ENCODE data around the gene RBL2.
"Not testable (repeated sequence)": the region's sequence is repeated elsewhere in the genome, so short reads cannot be mapped to it uniquely, and the experiment has no call there.

RBL2 gene

GRCh38 chr16:53434377-53435065, at the start of gene RBL2:
Gene RBL2, plus strand, starts transcription at chr16:53434471. Its CDS starts 86 bp downstream, at chr16:53434557.
- DNase-seq (ENCODE audit: low read depth): peak; percentile 57

DNA sequence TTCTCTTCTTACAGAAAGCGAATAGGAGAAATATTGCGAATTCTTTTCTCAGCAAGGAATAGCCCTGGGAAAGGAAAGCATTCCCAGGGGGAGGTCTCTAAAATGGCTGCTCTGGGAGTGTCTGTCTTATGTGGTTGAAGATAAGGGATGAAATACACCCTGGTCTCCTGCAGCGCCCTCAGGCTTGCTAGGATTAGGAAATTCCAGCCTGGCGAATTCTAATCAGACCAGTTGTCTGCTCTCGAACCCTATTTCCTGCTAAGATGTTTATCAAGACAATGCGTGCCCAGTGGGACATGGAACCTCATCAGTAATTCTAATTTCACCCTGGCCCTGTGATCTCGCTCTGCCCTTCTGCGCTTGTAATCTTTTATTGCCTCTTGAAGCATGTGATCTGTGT, 49.7 kb upstream of the RBL2 start:
- not testable (repeated sequence) for DNase-seq (ENCODE audit: low read depth)

GRCh38 chr16:53404959-53405358, 29.3 kb upstream of the RBL2 start:
- no peak for DNase-seq (ENCODE audit: low read depth)

GRCh38 chr16:53412549-53412948, 21.7 kb upstream of the RBL2 start:
- DNase-seq (ENCODE audit: low read depth): no peak

DNA sequence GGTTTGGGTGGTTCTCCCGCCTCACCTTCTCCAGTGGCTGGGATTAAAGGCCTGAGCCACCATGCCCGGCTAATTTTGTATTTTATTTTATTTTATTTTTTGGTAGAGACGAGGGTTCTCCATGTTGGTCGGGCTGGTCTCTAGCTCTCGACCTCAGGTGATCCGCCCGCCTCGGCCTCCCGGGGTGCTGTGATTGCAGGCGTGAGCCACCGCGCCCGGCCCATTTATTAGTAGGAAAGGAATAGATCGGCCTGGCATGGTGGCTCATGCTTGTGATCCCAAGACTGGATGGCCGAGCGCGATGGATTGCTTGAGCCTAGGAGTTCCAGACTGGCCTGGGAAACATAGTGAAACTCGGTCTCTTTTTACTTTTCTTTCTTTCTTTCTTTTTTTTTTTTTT, 20.4 kb upstream of the RBL2 start:
- no peak for DNase-seq (ENCODE audit: low read depth)

GRCh38 chr16:53414381-53414780, 19.9 kb upstream of the RBL2 start:
- DNase-seq (ENCODE audit: low read depth): no peak

GRCh38 chr16:53415504-53415903, 18.8 kb upstream of the RBL2 start:
- DNase-seq (ENCODE audit: low read depth): no peak

GRCh38 chr16:53417011-53417410, 17.3 kb upstream of the RBL2 start:
- DNase-seq (ENCODE audit: low read depth): no peak

DNA sequence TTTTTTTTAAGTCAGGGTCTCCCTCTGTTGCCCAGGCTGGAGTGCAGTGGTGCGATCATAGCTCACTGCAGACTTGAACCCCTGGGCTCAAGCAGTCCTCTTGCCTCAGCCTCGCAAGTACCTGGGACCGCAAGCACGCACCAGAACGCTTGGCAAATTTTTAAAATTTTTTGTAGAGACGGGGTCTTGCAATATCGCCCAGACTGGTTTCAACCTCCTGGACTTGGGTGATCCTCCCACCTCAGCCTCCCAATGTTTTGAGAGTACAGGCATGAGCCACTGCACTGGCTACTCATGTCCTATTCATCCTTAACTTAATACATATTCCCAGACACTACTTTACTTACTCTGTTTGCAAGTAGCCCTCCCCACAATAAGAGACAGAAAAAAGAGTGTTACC, 16.3 kb upstream of the RBL2 start:
- DNase-seq (ENCODE audit: low read depth): no peak

- DNase-seq (ENCODE audit: low read depth): not testable (repeated sequence)
Observed at GRCh38 chr16:53419383-53419709, 14.9 kb upstream of the RBL2 start.

GRCh38 chr16:53421248-53421647, 13.0 kb upstream of the RBL2 start:
- no peak for DNase-seq (ENCODE audit: low read depth)

- not testable (repeated sequence) for DNase-seq (ENCODE audit: low read depth)
Observed at GRCh38 chr16:53423968-53424367, 10.3 kb upstream of the RBL2 start.

- DNase-seq (ENCODE audit: low read depth): no peak
Observed at GRCh38 chr16:53428681-53429080, 5.6 kb upstream of the RBL2 start.

DNA sequence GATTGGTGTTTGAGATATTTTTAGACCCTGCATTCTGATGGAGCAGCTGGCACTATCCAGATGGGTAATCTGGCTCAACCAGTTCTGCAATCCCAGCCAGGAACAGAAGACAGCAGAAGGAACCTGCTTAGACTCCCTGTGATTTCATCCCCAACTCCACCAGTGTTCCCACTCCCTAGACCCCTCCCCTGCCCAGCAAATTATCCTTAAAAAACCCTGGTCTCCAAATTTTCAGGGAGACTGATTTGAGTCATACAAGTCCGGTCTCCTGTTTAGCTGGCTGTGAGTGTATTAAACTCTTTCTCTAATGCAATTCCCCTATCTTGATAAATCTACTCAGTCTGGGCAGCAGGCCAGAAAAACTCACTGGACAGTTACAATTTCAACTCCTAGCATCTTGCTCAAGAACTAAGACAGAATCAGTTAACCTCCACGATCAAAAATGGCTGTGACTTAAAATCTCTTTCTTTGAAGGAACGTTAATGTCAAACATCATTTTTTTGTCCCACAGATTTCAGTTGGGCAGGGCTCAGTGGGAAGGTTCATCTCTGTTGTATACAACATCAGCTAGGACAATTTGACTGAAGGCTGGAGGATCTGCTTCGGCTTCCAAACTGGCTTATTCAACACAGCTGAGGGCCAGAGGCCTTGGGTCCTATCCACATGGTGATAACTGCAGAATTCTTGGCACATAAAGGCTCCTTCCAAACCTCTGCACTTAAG, 4.9 kb upstream of the RBL2 start:
- DNase-seq (ENCODE audit: low read depth): peak; percentile 9

- DNase-seq (ENCODE audit: low read depth): no peak
Observed at GRCh38 chr16:53430363-53430762, 3.9 kb upstream of the RBL2 start.

- DNase-seq (ENCODE audit: low read depth): no peak
Observed at GRCh38 chr16:53433509-53433908, 762 bp upstream of the RBL2 start.

DNA sequence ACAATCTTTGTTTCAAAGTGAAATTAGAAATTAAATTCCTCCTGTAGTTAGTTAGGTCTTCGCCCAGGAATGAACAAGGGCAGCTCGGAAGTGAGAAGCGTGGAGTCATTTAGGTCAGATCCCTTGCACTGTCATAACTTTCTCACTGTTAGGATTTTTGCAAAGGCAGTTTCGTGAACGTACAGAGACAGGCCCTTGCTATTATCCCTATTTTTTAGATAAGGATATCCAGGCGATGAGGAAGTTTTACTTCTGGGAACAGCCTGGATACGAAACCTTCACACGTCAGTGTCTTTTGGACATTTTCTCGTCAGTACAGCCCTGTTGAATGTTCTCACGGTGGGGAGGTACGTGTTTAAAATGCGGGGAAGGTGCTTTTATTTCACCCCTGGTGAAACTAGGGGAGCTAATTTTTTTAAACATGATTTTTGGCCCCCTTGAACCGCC, 318 bp upstream of the RBL2 start:
- no peak for DNase-seq (ENCODE audit: low read depth)

DNA sequence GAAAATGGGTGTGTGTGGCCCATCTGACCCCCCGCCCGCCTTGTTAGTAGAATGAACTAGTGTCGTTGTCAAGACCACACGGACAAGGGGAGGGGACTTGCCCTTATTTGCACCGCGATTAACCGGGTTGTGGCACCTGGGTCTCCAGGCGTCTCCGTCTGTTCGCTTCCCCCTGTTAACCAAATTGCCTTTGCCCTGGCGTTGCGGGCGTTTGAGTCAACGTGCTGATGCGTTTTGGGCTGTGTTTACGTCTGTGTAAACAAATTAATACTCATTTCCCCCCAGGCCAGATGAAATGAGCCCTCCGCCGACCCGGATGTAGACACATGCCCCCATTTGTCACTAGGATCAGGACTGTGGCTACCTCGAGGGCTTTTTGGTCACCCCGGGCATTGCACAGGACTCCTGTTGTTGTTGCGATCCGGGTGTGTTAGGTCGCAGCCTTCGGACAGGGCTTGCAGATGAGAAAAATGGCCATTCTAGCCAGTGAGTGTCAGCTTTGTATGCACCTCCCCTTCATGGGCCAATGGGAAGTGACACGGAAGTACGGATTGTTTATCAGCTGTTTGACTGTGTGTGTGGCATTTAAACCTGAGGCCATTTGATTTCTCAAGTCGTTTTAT, 906 bp downstream of the RBL2 start:
- peak; percentile 72 for DNase-seq (ENCODE audit: low read depth)

GRCh38 chr16:53440125-53440524, 5.9 kb downstream of the RBL2 start:
- DNase-seq (ENCODE audit: low read depth): no peak

DNA sequence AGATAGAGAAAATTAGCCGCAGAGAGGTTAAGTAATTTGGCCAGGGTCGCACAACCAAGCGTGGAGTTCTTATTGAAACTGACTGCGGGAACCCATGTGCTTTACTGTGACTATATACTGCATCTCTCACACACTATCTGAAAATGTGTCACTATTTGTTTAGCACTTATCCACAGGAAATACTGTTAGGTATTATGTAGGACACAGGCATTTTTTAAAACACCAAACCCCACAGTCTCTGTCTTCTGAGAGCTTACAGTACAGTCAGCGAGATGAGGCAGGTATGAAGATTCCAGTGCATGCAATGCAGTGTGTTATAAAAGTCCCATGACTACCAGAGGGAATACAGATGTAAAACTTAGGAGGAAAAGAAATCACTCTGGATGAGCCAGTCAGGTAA, 11.3 kb downstream of the RBL2 start:
- DNase-seq (ENCODE audit: low read depth): no peak

DNA sequence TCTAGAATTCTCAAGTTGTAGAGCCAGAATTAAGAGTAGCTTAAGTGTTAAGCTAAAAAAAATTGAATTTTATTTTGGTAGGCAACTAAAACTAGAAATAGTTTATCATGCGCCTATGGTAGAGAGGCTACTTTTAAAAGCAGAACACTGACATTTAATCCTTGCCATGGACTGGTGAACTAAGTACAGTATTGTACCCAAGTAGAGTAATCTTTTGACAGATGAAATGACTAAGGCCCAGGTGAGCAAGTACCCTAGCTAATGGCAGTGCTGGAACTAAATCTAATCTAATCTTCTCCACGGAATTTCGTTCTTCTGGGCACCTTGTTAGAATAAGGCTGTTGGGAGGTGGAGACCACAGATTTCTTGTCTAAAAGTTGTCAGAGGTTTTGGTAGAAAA, 11.8 kb downstream of the RBL2 start:
- no peak for DNase-seq (ENCODE audit: low read depth)

DNA sequence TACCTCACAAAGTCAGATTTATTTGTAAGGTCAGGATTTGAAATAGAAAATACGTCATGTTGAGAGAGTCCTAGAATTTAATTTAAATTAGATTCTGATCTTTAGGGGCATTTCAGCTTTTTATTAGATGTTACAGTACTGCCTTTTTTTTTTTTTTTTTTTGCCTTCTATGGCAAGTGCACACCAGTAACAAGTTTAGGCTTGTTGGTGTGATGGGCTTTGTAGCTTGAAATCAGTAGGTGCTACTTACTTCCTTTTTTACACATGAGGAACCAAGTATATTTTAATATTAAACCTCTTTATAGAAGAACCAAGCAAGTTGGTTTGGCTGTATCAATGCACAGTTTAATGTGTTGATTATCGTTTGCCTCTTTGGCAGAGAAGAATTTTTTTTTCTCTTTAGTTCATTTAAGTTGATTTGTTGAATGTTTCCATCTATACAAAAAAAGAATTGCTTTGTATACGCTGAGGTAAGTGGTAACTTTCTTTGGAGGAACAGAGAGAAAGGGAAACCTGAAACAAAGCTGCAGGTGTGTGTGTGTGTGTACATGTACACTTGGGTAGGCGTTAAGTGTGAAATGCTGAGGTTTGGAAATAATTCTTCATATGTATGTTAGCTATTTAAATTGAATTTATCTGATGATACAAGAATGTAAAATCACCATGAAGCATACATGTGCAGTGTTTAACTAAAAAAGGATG, 15.7 kb downstream of the RBL2 start:
- no peak for DNase-seq (ENCODE audit: low read depth)

DNA sequence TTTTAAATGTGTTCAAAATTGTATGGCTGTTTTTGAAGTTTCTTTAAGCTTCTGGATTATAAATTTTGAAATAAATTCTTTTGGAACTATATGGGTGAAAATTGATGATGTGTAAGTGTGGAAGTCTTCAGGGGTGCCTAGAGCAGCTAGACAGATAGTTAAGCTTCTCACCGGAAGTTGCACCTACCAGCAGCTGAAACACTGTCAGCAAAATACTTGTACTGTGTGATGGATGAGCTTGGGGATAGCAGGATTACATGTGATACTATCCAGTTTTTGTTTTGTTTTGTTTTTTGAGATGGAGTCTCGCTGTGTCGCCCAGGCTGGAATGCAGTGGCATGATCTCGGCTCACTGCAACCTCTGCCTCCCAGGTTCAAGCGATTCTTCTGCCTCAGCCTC, 19.7 kb downstream of the RBL2 start:
- no peak for DNase-seq (ENCODE audit: low read depth)

Data from fibroblast of the conjunctiva (primary cell).